ENCODE data around the gene RBPJ.

The RBPJ gene

DNA sequence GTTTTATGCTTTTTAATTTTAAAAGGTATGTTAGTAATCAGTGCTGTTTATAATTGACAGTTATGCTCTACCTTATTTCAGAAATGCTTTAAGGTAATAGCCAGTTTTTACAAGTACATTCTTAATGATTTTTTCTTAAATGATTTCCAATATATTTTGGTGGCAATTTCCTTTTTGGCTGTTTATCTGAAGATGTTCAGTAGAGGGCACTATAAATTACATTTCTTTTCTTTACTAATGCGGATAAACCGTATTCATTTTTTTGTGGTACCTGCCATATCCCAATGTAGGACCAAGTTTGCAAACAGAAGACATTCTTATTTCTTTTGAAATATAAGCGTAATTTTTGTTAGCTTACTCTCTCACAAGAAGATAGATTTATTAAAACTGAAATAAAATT is 104.0 kb downstream of the RBPJ start:
- no peak overlapping the region for H3K27ac ChIP-seq (ENCODE audit: low read depth, low read length)
- H3K27me3 ChIP-seq (ENCODE audit: control insufficient read depth in 5 of 5, insufficient read depth in 4 of 5, low read length in 5 of 5): no peaks in the 10 kb centered on the region
- no peak overlapping the region for H3K4me3 ChIP-seq (ENCODE audit: low read depth in 1 of 5, low read length in 5 of 5)
- no peaks in the 10 kb centered on the region for H3K9me3 ChIP-seq (ENCODE audit: control insufficient read depth in 5 of 5, low read length in 5 of 5)
- peaks cover 45 to 66% (median 50%) of the 10 kb centered on the region in 5 donors for H3K36me3 ChIP-seq (ENCODE audit: control insufficient read depth in 5 of 5, insufficient read depth in 5 of 5, low read length in 5 of 5)
- no peaks in the 10 kb centered on the region for H3K4me1 ChIP-seq (ENCODE audit: control insufficient read depth in 5 of 5, insufficient read depth in 5 of 5, low read length in 5 of 5)
- H3K9ac ChIP-seq (ENCODE audit: low read length in 5 of 5): no peak overlapping the region

DNA sequence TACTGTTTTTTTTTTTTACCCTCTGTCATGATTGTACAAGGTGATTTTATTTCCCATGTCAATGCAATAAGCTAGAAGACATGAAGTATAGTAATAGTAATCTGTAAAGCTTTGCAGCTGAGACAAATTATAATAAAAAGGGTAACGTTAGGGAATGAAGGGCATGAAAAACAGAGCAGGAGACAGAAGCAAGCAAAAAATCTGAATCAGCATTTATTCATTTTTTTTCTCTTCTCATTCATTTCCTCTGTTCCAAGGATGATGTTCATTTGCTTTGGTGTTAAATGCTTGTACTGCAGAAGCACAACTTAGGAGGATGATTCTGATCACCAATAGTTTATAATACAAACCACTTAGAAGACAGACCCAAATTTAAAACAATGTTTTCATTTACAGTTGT is 105.1 kb downstream of the RBPJ start:
- Histone ChIP-seq H3K27ac (ENCODE audit: low read depth, low read length) (no peak overlapping the region), H3K4me1 (ENCODE audit: control insufficient read depth in 5 of 5, insufficient read depth in 5 of 5, low read length in 5 of 5) (no peaks in the 10 kb centered on the region), H3K27me3 (ENCODE audit: control insufficient read depth in 5 of 5, insufficient read depth in 4 of 5, low read length in 5 of 5) (no peaks in the 10 kb centered on the region), H3K4me3 (ENCODE audit: low read depth in 1 of 5, low read length in 5 of 5) (no peak overlapping the region), H3K9me3 (ENCODE audit: control insufficient read depth in 5 of 5, low read length in 5 of 5) (no peaks in the 10 kb centered on the region), H3K9ac (ENCODE audit: low read length in 5 of 5) (no peak overlapping the region), H3K36me3 (ENCODE audit: control insufficient read depth in 5 of 5, insufficient read depth in 5 of 5, low read length in 5 of 5) (peaks cover 52 to 69% (median 59%) of the 10 kb centered on the region in 5 donors)

DNA sequence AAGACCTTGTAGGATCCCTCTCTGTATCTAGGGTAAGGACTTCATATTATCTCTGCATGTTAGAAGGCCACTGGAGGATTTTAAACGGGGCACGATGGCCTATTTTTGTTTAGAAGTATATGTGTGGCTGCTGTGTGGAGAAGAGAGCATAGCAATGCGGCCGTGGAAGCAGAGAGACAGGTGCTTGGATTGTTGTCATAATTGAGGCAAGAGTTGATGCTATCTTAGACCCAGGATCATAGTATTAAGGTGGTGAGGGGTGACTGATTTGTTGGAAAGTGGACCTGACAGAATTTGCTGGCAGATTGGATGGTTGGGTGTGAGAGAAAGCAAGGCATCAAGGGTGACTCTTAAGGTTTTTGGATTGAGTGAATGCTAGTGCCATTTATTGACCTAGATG is 106.1 kb downstream of the RBPJ start:
- Histone ChIP-seq H3K36me3 (ENCODE audit: control insufficient read depth in 5 of 5, insufficient read depth in 5 of 5, low read length in 5 of 5) (peaks cover 52 to 74% (median 60%) of the 10 kb centered on the region in 5 donors), H3K27ac (ENCODE audit: low read depth, low read length) (no peak overlapping the region), H3K27me3 (ENCODE audit: control insufficient read depth in 5 of 5, insufficient read depth in 4 of 5, low read length in 5 of 5) (no peaks in the 10 kb centered on the region), H3K9me3 (ENCODE audit: control insufficient read depth in 5 of 5, low read length in 5 of 5) (no peaks in the 10 kb centered on the region), H3K4me1 (ENCODE audit: control insufficient read depth in 5 of 5, insufficient read depth in 5 of 5, low read length in 5 of 5) (no peaks in the 10 kb centered on the region), H3K4me3 (ENCODE audit: low read depth in 1 of 5, low read length in 5 of 5) (no peak overlapping the region), H3K9ac (ENCODE audit: low read length in 5 of 5) (no peak overlapping the region)

DNA sequence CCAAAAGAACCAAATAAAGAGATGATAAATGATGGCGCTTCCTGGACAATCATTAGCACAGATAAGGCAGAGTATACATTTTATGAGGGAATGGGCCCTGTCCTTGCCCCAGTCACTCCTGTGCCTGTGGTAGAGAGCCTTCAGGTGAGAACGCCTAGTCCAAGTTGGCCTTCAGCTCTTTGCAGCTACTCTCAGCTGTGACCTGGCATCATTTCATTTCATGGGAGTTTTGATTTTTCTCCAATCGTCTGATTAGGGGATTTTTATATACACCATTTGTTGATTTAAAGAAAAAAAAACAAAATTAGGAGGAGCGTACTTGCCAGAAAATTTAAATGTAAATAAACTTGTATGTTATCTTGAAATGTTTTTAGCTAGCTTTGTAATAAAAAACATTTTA is 109.1 kb downstream of the RBPJ start:
- Histone ChIP-seq H3K9me3 (ENCODE audit: control insufficient read depth in 5 of 5, low read length in 5 of 5) (no peaks in the 10 kb centered on the region), H3K4me3 (ENCODE audit: low read depth in 1 of 5, low read length in 5 of 5) (no peak overlapping the region), H3K27me3 (ENCODE audit: control insufficient read depth in 5 of 5, insufficient read depth in 4 of 5, low read length in 5 of 5) (no peaks in the 10 kb centered on the region), H3K4me1 (ENCODE audit: control insufficient read depth in 5 of 5, insufficient read depth in 5 of 5, low read length in 5 of 5) (no peaks in the 10 kb centered on the region), H3K36me3 (ENCODE audit: control insufficient read depth in 5 of 5, insufficient read depth in 5 of 5, low read length in 5 of 5) (peaks cover 50 to 69% (median 62%) of the 10 kb centered on the region in 5 donors), H3K27ac (ENCODE audit: low read depth, low read length) (no peak overlapping the region), H3K9ac (ENCODE audit: low read length in 5 of 5) (no peak overlapping the region)

DNA sequence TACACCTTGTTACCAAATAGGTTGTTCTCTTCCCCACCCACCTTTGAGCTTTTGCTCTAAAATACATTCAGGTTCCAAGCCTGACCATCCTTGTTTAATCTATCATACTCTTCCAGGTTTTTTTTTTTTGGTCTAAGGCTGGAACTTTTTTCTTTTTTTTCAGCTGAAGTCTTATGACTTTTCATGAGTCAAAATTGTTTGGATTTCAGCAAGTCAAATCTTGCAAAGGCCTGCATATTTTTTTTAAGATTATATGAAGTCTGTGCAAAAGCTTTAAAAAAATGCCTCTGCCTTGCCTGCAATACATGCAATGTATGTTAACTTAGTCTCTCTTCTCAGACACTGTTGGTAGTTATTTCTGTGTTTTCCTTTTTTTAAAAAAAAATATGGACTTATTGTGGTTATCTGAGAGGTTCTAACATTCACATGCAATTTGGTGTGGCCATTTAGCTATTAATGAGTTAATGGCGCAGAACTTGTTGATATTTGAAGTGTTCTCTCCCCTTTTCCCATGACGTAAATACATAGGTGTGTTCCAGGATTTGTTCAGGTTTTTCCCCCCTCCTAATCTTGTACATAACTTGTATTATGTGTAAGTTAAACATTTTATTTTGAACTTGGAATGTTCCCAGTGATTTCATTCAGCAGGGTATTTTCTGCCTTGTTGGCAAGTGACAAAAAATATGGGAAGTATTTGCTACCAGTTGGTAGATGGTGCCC is 110.8 kb downstream of the RBPJ start:
- Histone ChIP-seq H3K27ac (ENCODE audit: low read depth, low read length) (no peak overlapping the region), H3K4me1 (ENCODE audit: control insufficient read depth in 5 of 5, insufficient read depth in 5 of 5, low read length in 5 of 5) (no peaks in the 10 kb centered on the region), H3K27me3 (ENCODE audit: control insufficient read depth in 5 of 5, insufficient read depth in 4 of 5, low read length in 5 of 5) (no peaks in the 10 kb centered on the region), H3K4me3 (ENCODE audit: low read depth in 1 of 5, low read length in 5 of 5) (no peak overlapping the region), H3K9me3 (ENCODE audit: control insufficient read depth in 5 of 5, low read length in 5 of 5) (no peaks in the 10 kb centered on the region), H3K9ac (ENCODE audit: low read length in 5 of 5) (no peak overlapping the region), H3K36me3 (ENCODE audit: control insufficient read depth in 5 of 5, insufficient read depth in 5 of 5, low read length in 5 of 5) (peaks cover 42 to 65% (median 55%) of the 10 kb centered on the region in 5 donors)

DNA sequence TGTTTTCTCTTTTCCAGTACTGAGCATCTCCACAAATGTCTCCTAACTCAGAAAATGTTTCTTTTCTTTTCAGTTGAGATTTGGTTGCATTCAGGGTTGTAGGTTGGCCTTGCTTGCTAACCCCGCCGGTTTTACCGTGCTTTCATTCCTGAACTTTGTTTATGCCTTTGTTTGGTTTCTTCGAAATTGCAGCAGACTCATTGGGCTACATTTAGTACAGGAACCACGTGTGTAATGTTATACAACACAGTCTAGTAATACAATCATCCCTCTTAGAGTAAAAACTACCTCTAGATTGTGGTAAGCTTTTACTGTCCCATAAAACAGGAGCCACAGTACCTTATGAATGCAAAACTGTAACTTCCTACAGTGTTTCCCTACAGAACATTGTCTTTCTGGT is 111.6 kb downstream of the RBPJ start:
- Histone ChIP-seq H3K9ac (ENCODE audit: low read length in 5 of 5) (no peak overlapping the region), H3K27me3 (ENCODE audit: control insufficient read depth in 5 of 5, insufficient read depth in 4 of 5, low read length in 5 of 5) (no peaks in the 10 kb centered on the region), H3K36me3 (ENCODE audit: control insufficient read depth in 5 of 5, insufficient read depth in 5 of 5, low read length in 5 of 5) (peaks cover 43 to 62% (median 50%) of the 10 kb centered on the region in 5 donors), H3K4me3 (ENCODE audit: low read depth in 1 of 5, low read length in 5 of 5) (no peak overlapping the region), H3K9me3 (ENCODE audit: control insufficient read depth in 5 of 5, low read length in 5 of 5) (no peaks in the 10 kb centered on the region), H3K27ac (ENCODE audit: low read depth, low read length) (no peak overlapping the region), H3K4me1 (ENCODE audit: control insufficient read depth in 5 of 5, insufficient read depth in 5 of 5, low read length in 5 of 5) (no peaks in the 10 kb centered on the region)

DNA sequence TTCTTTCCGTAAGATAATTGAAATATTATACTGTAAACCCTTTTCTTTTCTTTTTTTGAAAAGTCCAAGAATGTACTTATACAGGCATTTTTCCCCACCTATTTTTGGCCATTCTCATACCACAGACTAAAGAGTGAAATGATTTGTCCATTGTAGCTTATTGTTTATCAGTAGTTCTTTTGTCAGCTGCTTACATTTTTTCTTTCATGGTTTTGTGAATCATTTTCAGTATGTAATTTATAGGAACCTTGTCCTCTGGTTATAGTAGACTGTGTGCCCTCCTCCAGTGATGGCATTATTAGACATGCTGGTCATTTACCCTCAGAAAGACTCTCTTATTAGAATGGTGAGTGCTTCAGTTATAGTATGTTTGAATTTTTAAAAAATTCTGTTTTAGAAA is 112.7 kb downstream of the RBPJ start:
- Histone ChIP-seq H3K27me3 (ENCODE audit: control insufficient read depth in 5 of 5, insufficient read depth in 4 of 5, low read length in 5 of 5) (no peaks in the 10 kb centered on the region), H3K4me3 (ENCODE audit: low read depth in 1 of 5, low read length in 5 of 5) (no peak overlapping the region), H3K9me3 (ENCODE audit: control insufficient read depth in 5 of 5, low read length in 5 of 5) (no peaks in the 10 kb centered on the region), H3K36me3 (ENCODE audit: control insufficient read depth in 5 of 5, insufficient read depth in 5 of 5, low read length in 5 of 5) (peaks cover 48 to 63% (median 50%) of the 10 kb centered on the region in 5 donors), H3K4me1 (ENCODE audit: control insufficient read depth in 5 of 5, insufficient read depth in 5 of 5, low read length in 5 of 5) (no peaks in the 10 kb centered on the region), H3K9ac (ENCODE audit: low read length in 5 of 5) (no peak overlapping the region), H3K27ac (ENCODE audit: low read depth, low read length) (no peak overlapping the region)

DNA sequence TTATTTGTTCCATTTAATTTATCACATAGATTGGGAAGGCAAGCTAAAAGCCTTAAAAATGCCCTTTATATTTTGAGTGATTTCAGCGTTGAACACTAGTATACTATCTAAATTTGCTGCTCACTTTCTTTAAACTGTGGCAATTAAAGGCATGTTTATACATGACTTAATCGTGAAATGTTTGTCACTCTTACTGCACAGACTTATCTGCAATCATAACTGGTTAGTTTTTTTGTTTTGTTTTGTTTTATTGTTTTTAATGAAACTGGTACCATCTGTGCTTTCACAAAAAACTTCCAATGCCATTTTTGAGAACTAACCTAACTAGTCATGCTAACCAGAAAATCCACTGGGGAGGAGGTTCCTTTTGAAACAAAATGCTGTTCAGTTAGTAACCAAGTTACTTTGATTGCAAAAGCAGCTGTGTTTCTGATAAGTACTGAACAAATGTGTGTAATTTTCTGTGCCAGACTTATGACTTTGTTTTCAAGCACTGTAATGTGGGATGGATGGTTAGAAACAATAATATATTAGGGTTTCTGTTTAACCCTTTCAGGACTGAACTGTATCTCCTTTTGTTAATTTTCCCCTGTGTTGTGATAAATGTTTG is 113.3 kb downstream of the RBPJ start:
- Histone ChIP-seq H3K4me1 (ENCODE audit: control insufficient read depth in 5 of 5, insufficient read depth in 5 of 5, low read length in 5 of 5) (no peaks in the 10 kb centered on the region), H3K27me3 (ENCODE audit: control insufficient read depth in 5 of 5, insufficient read depth in 4 of 5, low read length in 5 of 5) (no peaks in the 10 kb centered on the region), H3K36me3 (ENCODE audit: control insufficient read depth in 5 of 5, insufficient read depth in 5 of 5, low read length in 5 of 5) (peaks cover 45 to 63% (median 49%) of the 10 kb centered on the region in 5 donors), H3K9ac (ENCODE audit: low read length in 5 of 5) (no peak overlapping the region), H3K4me3 (ENCODE audit: low read depth in 1 of 5, low read length in 5 of 5) (no peak overlapping the region), H3K27ac (ENCODE audit: low read depth, low read length) (no peak overlapping the region), H3K9me3 (ENCODE audit: control insufficient read depth in 5 of 5, low read length in 5 of 5) (no peaks in the 10 kb centered on the region)

DNA sequence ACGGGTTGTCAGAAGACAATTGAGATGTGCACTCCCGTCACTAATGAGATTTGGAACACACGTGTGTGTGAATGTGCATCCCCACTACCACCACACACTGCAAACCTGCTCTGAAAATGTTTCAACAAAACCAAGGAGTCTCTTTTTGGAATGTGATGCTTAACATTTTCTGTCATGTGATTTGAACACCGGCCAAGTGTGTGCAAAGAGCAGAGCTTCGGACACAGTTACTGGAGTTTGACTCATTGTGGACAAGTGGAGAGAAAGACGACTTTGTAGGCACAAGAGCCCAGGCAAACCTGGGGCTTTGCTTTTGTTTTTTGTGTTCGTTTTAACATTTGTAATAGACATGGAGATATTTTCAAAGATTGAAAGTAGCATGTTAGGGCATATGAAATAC is 120.3 kb downstream of the RBPJ start:
- H3K9me3 ChIP-seq (ENCODE audit: control insufficient read depth in 5 of 5, low read length in 5 of 5): no peaks in the 10 kb centered on the region

DNA sequence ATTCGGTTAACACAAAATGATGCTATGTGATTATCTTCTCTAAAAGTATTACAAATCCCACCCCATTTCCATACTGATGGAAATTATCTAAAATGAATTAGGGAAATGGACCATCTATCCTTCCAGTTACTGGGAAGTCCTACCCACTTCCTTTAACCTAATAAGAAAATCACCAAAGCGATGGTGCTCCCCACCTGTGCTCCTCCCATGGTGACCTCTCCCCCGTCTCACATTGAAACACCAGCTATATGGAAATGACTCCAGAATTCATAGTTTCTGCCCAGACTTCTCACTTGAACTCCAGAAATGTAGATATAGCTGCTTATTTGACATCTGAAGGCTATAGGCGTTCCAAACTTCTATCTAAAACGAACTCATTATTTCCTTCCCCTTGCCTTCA is 121.0 kb downstream of the RBPJ start:
- Histone ChIP-seq H3K9ac (ENCODE audit: low read length in 5 of 5) (no peak overlapping the region), H3K4me3 (ENCODE audit: low read depth in 1 of 5, low read length in 5 of 5) (no peak overlapping the region), H3K4me1 (ENCODE audit: control insufficient read depth in 5 of 5, insufficient read depth in 5 of 5, low read length in 5 of 5) (peaks cover 0 to 6% (median 4%) of the 10 kb centered on the region in 5 donors), H3K36me3 (ENCODE audit: control insufficient read depth in 5 of 5, insufficient read depth in 5 of 5, low read length in 5 of 5) (peaks cover 3 to 20% (median 11%) of the 10 kb centered on the region in 5 donors), H3K27me3 (ENCODE audit: control insufficient read depth in 5 of 5, insufficient read depth in 4 of 5, low read length in 5 of 5) (no peaks in the 10 kb centered on the region), H3K27ac (ENCODE audit: low read depth, low read length) (no peak overlapping the region), H3K9me3 (ENCODE audit: control insufficient read depth in 5 of 5, low read length in 5 of 5) (no peaks in the 10 kb centered on the region)

More for the DNA sequence above, 120.3 kb downstream of the RBPJ start:
- Histone ChIP-seq H3K27me3 (ENCODE audit: control insufficient read depth in 5 of 5, insufficient read depth in 4 of 5, low read length in 5 of 5) (no peaks in the 10 kb centered on the region), H3K27ac (ENCODE audit: low read depth, low read length) (no peak overlapping the region), H3K36me3 (ENCODE audit: control insufficient read depth in 5 of 5, insufficient read depth in 5 of 5, low read length in 5 of 5) (peaks cover 8 to 26% (median 11%) of the 10 kb centered on the region in 5 donors), H3K4me3 (ENCODE audit: low read depth in 1 of 5, low read length in 5 of 5) (no peak overlapping the region), H3K9ac (ENCODE audit: low read length in 5 of 5) (no peak overlapping the region), H3K4me1 (ENCODE audit: control insufficient read depth in 5 of 5, insufficient read depth in 5 of 5, low read length in 5 of 5) (peaks cover 0 to 6% (median 4%) of the 10 kb centered on the region in 5 donors)
